Vagina (tissue), 2 donors: ENCODE measurements around the gene RBM33.

Experiments
- POLR2A ChIP-seq, 2 donors: fragments of 450-650 bp; IDR thresholded peaks; one replicate each; pipeline ENCODE4 v1.6.1; 2017; ENCODE audit warnings: antibody characterized with exemption in 2 of 2, mild to moderate bottlenecking in 2 of 2, moderate library complexity in 2 of 2
- POLR2AphosphoS5 ChIP-seq, 2 donors: sonication (generic); formaldehyde crosslinking; IDR thresholded peaks; one replicate each; pipeline ENCODE4 v1.9.0; 2017; ENCODE audit warnings: antibody characterized with exemption in 2 of 2, mild to moderate bottlenecking in 2 of 2, low read depth in 1 of 2; ENCODE audit not compliant: insufficient read depth in 1 of 2

GRCh38 chr7:155620497-155620896 lies 24.0 kb upstream of the RBM33 start:
- TF ChIP-seq POLR2AphosphoS5 (IDR thresholded peaks at IDR 0.05; ENCODE audit: insufficient read depth in 1 of 2, low read depth in 1 of 2) (no peak), POLR2A (IDR thresholded peaks at IDR 0.05) (no peak)
